Measurements from ENCODE around the gene ZNF438. TPM values are rescaled to one million over a fixed set of nuclear protein-coding genes. Genes with fewer than 3 reads are reported as not detected.
A peak's percentile ranks its signal among the peaks of the same experiment; 100 is the strongest.

ZNF438 gene
- polyA plus RNA-seq, 3 donors, result 5.4 to 11.1 (median 9.3) TPM

DNA sequence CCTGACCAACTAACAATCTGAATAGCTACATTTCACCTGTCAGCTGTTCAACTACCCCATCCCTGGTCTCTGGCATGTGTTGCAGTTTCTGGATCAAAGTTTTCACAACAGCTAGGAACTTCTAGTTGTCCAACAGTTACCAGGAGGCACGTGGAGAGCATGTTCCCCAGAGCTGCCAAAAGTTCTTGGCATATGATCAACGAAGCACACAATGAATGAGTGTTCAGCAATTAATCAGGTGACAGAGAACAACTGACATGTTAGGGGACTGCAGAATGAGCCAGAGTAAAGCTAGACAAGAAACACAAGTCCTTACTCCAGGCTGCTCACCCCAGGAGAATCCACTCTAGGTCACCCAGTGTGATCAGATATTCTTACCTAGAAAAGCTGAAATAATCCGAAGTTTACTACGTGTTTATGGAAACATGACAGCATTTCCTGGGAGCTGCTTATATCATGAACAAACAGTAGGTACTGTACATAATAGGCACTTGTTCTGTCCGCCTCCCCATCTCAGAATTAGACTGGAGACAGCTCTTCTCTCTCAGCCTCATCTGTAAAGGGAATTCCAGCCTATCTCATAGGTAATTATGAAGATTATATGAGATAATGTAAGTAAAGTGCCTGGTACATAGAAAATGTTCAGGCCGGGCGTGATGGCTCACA, 50.6 kb downstream of the ZNF438 start:
- 79% methylated on average over 5 of the region's 7 CpGs for WGBS (ENCODE audit: insufficient coverage)
- H3K27me3 Mint-ChIP-seq (ENCODE audit: low read depth in 3 of 3), result no peaks in the 10 kb centered on the region
- Histone ChIP-seq H3K9ac (ENCODE audit: insufficient read depth, low read length, poor library complexity, severe bottlenecking) (no peak overlapping the region), H3K79me2 (ENCODE audit: insufficient read depth, low read length) (peaks cover 54% of the 10 kb centered on the region), H2AFZ (ENCODE audit: insufficient read depth, low read depth, low read length, poor library complexity, severe bottlenecking) (no peak overlapping the region), H3K4me3 (replicated peaks in 1 of 3; ENCODE audit: low read depth in 2 of 3, low read length in 3 of 3) (no peak overlapping the region), H3K27me3 (ENCODE audit: control insufficient read depth in 2 of 2, insufficient read depth in 2 of 2, low read length in 2 of 2) (no peaks in the 10 kb centered on the region), H4K20me1 (ENCODE audit: insufficient read depth, low read length) (no peaks in the 10 kb centered on the region), H3K36me3 (replicated peaks in 1 of 2; ENCODE audit: control insufficient read depth in 1 of 2, insufficient read depth in 2 of 2, low read length in 2 of 2) (peaks cover 17 to 53% of the 10 kb centered on the region in 2 donors), H3K9me3 (replicated peaks in 1 of 2; ENCODE audit: control insufficient read depth in 1 of 2, insufficient read depth in 1 of 2, low read length in 2 of 2) (peaks cover 8 to 9% of the 10 kb centered on the region in 2 donors), H3K27ac (ENCODE audit: low read depth in 1 of 2, low read length in 2 of 2) (peak overlapping the region in 1 of 2 donors; percentile 21), H3K4me2 (replicated peaks; ENCODE audit: extremely low read depth, low read length, poor library complexity, severe bottlenecking) (no peak overlapping the region), H3K4me1 (ENCODE audit: control insufficient read depth in 1 of 2, insufficient read depth in 2 of 2, low read length in 2 of 2) (peaks cover 19 to 23% of the 10 kb centered on the region in 2 donors)
- H3K36me3 Mint-ChIP-seq, result peaks cover 32 to 42% of the 10 kb centered on the region in 2 donors
- H3K4me3 Mint-ChIP-seq, result no peak overlapping the region
- peaks cover 14% of the 10 kb centered on the region for H3K4me1 Mint-ChIP-seq
- H3K27ac Mint-ChIP-seq, result peak overlapping the region in 3 of 7 donors; percentile 9 to 63 (median 47)
- DNase-seq, result no peak
- no peak for TF ChIP-seq CTCF (IDR thresholded peaks at IDR 0.05)
- H3K9me3 Mint-ChIP-seq, result peaks cover 9 to 19% (median 13%) of the 10 kb centered on the region in 7 donors
- intact Hi-C loops (cut with micrococcal nuclease), result no loop called here

DNA sequence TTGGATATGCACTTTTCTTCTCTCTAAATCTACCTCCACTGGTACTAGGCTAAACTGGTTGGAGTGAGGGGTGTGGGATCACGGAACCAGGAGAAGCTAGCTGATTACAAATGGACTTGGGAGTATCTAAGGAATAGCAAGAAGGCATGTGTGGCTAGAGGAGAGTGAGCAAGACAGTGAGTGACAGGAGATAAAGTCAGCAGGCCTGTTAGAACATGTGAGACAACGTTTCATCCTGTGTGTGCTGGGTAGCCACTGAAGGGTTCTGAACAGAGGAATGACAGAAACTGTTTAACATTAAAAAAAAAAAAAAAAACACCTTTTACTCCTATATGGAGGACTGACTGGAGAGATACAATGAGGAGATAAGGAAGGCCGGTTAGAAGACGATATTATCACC, 51.7 kb downstream of the ZNF438 start:
- peaks cover 10 to 12% of the 10 kb centered on the region in 2 donors for H3K4me1 ChIP-seq (ENCODE audit: control insufficient read depth in 1 of 2, insufficient read depth in 2 of 2, low read length in 2 of 2)
- TF ChIP-seq CTCF (IDR thresholded peaks at IDR 0.05), result no peak
- peaks cover 8 to 9% of the 10 kb centered on the region in 2 donors for H3K9me3 ChIP-seq (replicated peaks in 1 of 2; ENCODE audit: control insufficient read depth in 1 of 2, insufficient read depth in 1 of 2, low read length in 2 of 2)
- peaks cover 17 to 53% of the 10 kb centered on the region in 2 donors for H3K36me3 ChIP-seq (replicated peaks in 1 of 2; ENCODE audit: control insufficient read depth in 1 of 2, insufficient read depth in 2 of 2, low read length in 2 of 2)
- H2AFZ ChIP-seq (ENCODE audit: insufficient read depth, low read depth, low read length, poor library complexity, severe bottlenecking), result no peak overlapping the region
- Mint-ChIP-seq H3K4me3 (no peak overlapping the region), H3K36me3 (peaks cover 35 to 45% of the 10 kb centered on the region in 2 donors), H3K9me3 (peaks cover 9 to 19% (median 13%) of the 10 kb centered on the region in 7 donors), H3K4me1 (peaks cover 15% of the 10 kb centered on the region), H3K27me3 (ENCODE audit: low read depth in 3 of 3) (no peaks in the 10 kb centered on the region), H3K27ac (peak overlapping the region in 3 of 7 donors; percentile 13 to 22 (median 20))
- DNase-seq, result no peak
- no peak overlapping the region for H3K9ac ChIP-seq (ENCODE audit: insufficient read depth, low read length, poor library complexity, severe bottlenecking)
- 100% methylated on average over 2 of the region's 4 CpGs for WGBS (ENCODE audit: insufficient coverage)
- H3K79me2 ChIP-seq (ENCODE audit: insufficient read depth, low read length), result peaks cover 55% of the 10 kb centered on the region
- peak overlapping the region in 1 of 2 donors; percentile 20 for H3K27ac ChIP-seq (ENCODE audit: low read depth in 1 of 2, low read length in 2 of 2)
- H3K4me2 ChIP-seq (replicated peaks; ENCODE audit: extremely low read depth, low read length, poor library complexity, severe bottlenecking), result no peak overlapping the region
- H3K27me3 ChIP-seq (ENCODE audit: control insufficient read depth in 2 of 2, insufficient read depth in 2 of 2, low read length in 2 of 2), result no peaks in the 10 kb centered on the region
- intact Hi-C loops (cut with micrococcal nuclease), result no loop called here
- no peak overlapping the region for H3K4me3 ChIP-seq (replicated peaks in 1 of 3; ENCODE audit: low read depth in 2 of 3, low read length in 3 of 3)
- H4K20me1 ChIP-seq (ENCODE audit: insufficient read depth, low read length), result no peaks in the 10 kb centered on the region
